Hepatocyte (in vitro differentiated cells): ENCODE data around the gene GJB3.

Source experiments
- EZH2 ChIP-seq: fragments of 200-600 bp; sonication (generic); IDR thresholded peaks from 2 replicates; pipeline ENCODE4 v1.6.1; 2016; ENCODE audit warnings: antibody characterized with exemption, mild to moderate bottlenecking, borderline replicate concordance
- EZH2phosphoT487 ChIP-seq: fragments of 200-600 bp; sonication (generic); IDR thresholded peaks from one replicate; pipeline ENCODE4 v1.6.1; 2018; ENCODE audit warnings: antibody characterized with exemption, mild to moderate bottlenecking, low read depth, moderate library complexity; ENCODE audit not compliant: unreplicated experiment, severe bottlenecking
- TF ChIP-seq, protein P1 (sequence below): fragments of 200-600 bp; sonication (generic); IDR thresholded peaks from 2 replicates; pipeline ENCODE4 v1.5.1; 2016; ENCODE audit warnings: antibody characterized with exemption, mild to moderate bottlenecking; ENCODE audit not compliant: poor library complexity

DNA sequence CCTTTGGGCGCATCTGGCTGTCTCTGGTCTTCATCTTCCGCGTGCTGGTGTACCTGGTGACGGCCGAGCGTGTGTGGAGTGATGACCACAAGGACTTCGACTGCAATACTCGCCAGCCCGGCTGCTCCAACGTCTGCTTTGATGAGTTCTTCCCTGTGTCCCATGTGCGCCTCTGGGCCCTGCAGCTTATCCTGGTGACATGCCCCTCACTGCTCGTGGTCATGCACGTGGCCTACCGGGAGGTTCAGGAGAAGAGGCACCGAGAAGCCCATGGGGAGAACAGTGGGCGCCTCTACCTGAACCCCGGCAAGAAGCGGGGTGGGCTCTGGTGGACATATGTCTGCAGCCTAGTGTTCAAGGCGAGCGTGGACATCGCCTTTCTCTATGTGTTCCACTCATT is 23.6 kb upstream of the GJB3 start:
- no peak for TF ChIP-seq EZH2
- TF ChIP-seq, protein P1, sequence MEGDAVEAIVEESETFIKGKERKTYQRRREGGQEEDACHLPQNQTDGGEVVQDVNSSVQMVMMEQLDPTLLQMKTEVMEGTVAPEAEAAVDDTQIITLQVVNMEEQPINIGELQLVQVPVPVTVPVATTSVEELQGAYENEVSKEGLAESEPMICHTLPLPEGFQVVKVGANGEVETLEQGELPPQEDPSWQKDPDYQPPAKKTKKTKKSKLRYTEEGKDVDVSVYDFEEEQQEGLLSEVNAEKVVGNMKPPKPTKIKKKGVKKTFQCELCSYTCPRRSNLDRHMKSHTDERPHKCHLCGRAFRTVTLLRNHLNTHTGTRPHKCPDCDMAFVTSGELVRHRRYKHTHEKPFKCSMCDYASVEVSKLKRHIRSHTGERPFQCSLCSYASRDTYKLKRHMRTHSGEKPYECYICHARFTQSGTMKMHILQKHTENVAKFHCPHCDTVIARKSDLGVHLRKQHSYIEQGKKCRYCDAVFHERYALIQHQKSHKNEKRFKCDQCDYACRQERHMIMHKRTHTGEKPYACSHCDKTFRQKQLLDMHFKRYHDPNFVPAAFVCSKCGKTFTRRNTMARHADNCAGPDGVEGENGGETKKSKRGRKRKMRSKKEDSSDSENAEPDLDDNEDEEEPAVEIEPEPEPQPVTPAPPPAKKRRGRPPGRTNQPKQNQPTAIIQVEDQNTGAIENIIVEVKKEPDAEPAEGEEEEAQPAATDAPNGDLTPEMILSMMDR, result no peak
- no peak for TF ChIP-seq EZH2phosphoT487
